HCT116 (cell line): ENCODE measurements around the gene TNNC1. TPM values are rescaled to one million over a fixed set of nuclear protein-coding genes. Genes with fewer than 3 reads are reported as not detected.

Experiments used
- ATAC-seq: fragments of 200-7000 bp; cut with Tn5 transposase; 2 replicates; pipeline ENCODE4 v1.9.1; 2020; ENCODE audit warnings: mild to moderate bottlenecking, moderate library complexity
- BruUV-seq: library from RNA; stranded (reverse); fragments of 400-500 nt; replicated peaks from 2 replicates; lab custom pipeline; 2021; lab: Mats Ljungman, UMichigan
- CTCF ChIA-PET: fragments of 300-600 bp; sonication (Branson Sonifier 250); formaldehyde crosslinking; loops from one replicate; lab custom pipeline; 2021; ENCODE audit warnings: antibody characterized with exemption; lab: Charles Lee
- POLR2A ChIA-PET: fragments of 300-600, 350-600 bp; sonication (Branson Sonifier 250); formaldehyde crosslinking; loops from one replicate; lab custom pipeline; 2021; ENCODE audit warnings: antibody characterized with exemption; lab: Charles Lee
- RAD21 ChIA-PET, 2 experiments: fragments of 300-600 bp; sonication (Branson Sonifier 250); formaldehyde crosslinking; loops; one replicate each; lab custom pipeline; 2023; ENCODE audit warnings: low total read pairs in 2 of 2; ENCODE audit not compliant: uncharacterized antibody in 2 of 2, unreplicated experiment in 2 of 2, low non-redundant PET in 1 of 2; lab: Charles Lee
- DNase-seq: peaks from one replicate; pipeline ENCODE4 v3.0.0-alpha.2; 2010; ENCODE audit warnings: low read depth, low spot score
- H2AFZ ChIP-seq: fragments of 200-600 bp; shearing (Covaris generic), sonication (generic); 2 replicates; pipeline ENCODE4 v1.6.1; 2017; ENCODE audit warnings: low read depth, mixed run types, mixed read lengths, antibody characterized with exemption, low read length; ENCODE audit not compliant: poor library complexity, severe bottlenecking
- H3K27ac ChIP-seq: 2 replicates; pipeline ENCODE4 v1.5.1; 2012; ENCODE audit warnings: low read depth, low read length
- H3K27me3 ChIP-seq: fragments of 200-600 bp; sonication (generic); 2 replicates; pipeline ENCODE4 v1.6.1; 2016; ENCODE audit warnings: mixed run types, low read length, mixed read lengths; ENCODE audit not compliant: insufficient read depth
- H3K36me3 ChIP-seq, 2 experiments: fragments of 200-500 bp in 1 of 2; fragments of 200-600 bp in 1 of 2; sonication (Bioruptor generic) in 1 of 2; sonication (generic) in 1 of 2; 2 replicates each; pipeline versions ENCODE4 v1.5.1 to v1.6.1; 2014 to 2016; ENCODE audit warnings: low read length in 2 of 2, inconsistent platforms in 1 of 2, mixed read lengths in 1 of 2, mixed run types in 1 of 2; ENCODE audit not compliant: insufficient read depth in 2 of 2, control insufficient read depth in 1 of 2
- H3K4me1 ChIP-seq, 2 experiments: fragments of 200-600 bp in 1 of 2; sonication (generic) in 1 of 2; 2 replicates each; pipeline versions ENCODE4 v1.5.1 to v1.6.1; 2012 to 2017; ENCODE audit warnings: low read length in 2 of 2, inconsistent platforms in 1 of 2, mild to moderate bottlenecking in 1 of 2, mixed read lengths in 1 of 2, mixed run types in 1 of 2, moderate library complexity in 1 of 2; ENCODE audit not compliant: insufficient read depth in 2 of 2, control insufficient read depth in 1 of 2
- H3K4me2 ChIP-seq: fragments of 200-600 bp; sonication (generic); 2 replicates; pipeline ENCODE4 v1.6.1; 2017; ENCODE audit warnings: mixed run types, low read length, mixed read lengths
- H3K4me3 ChIP-seq, 2 experiments: fragments of 200-600 bp in 1 of 2; sonication (generic) in 1 of 2; replicated peaks in 1 of 2; 2 replicates each; pipeline ENCODE4 v1.5.1; 2011 to 2016; ENCODE audit warnings: low read length in 2 of 2, control low read depth in 1 of 2, low read depth in 1 of 2, mild to moderate bottlenecking in 1 of 2, mixed read lengths in 1 of 2, mixed run types in 1 of 2
- H3K79me2 ChIP-seq: fragments of 200-600 bp; sonication (generic); 2 replicates; pipeline ENCODE4 v1.6.1; 2017; ENCODE audit warnings: mild to moderate bottlenecking, mixed run types, low read length, moderate library complexity, mixed read lengths; ENCODE audit not compliant: insufficient read depth
- H3K9ac ChIP-seq: fragments of 200-600 bp; sonication (generic); 2 replicates; pipeline ENCODE4 v1.6.1; 2016; ENCODE audit warnings: low read length, mixed read lengths
- H3K9me2 ChIP-seq: fragments of 200-600 bp; sonication (generic), shearing (Covaris generic); 2 replicates; pipeline ENCODE4 v1.6.1; 2017; ENCODE audit warnings: mixed run types, mild to moderate bottlenecking, moderate library complexity; ENCODE audit not compliant: insufficient read depth
- H3K9me3 ChIP-seq, 2 experiments: fragments of 200-500 bp in 1 of 2; fragments of 200-600 bp in 1 of 2; sonication (Bioruptor generic) in 1 of 2; sonication (generic) in 1 of 2; 2 replicates each; pipeline ENCODE4 v1.6.1; 2014 to 2017; ENCODE audit warnings: low read length in 2 of 2, mixed read lengths in 2 of 2, inconsistent platforms in 1 of 2, low read depth in 1 of 2, mild to moderate bottlenecking in 1 of 2, mixed run types in 1 of 2, moderate library complexity in 1 of 2; ENCODE audit not compliant: control insufficient read depth in 1 of 2, insufficient read depth in 1 of 2
- H4K20me1 ChIP-seq: fragments of 200-600 bp; sonication (generic), shearing (Covaris generic); 2 replicates; pipeline ENCODE4 v1.6.1; 2017; ENCODE audit warnings: mixed run types, mild to moderate bottlenecking, moderate library complexity; ENCODE audit not compliant: insufficient read depth
- CBX3 ChIP-seq: IDR thresholded peaks from 2 replicates; pipeline ENCODE4 v1.6.1; 2012; ENCODE audit warnings: low read depth
- CEBPB ChIP-seq: IDR thresholded peaks from 2 replicates; pipeline ENCODE4 v1.6.1; 2012; ENCODE audit warnings: low read depth
- EGR1 ChIP-seq: IDR thresholded peaks from 2 replicates; pipeline ENCODE4 v1.6.1; 2012; ENCODE audit warnings: low read depth
- ELF1 ChIP-seq: IDR thresholded peaks from 2 replicates; pipeline ENCODE4 v1.6.1; 2012; ENCODE audit warnings: low read depth, borderline replicate concordance
- EZH2 ChIP-seq: fragments of 200-600 bp; sonication (generic); IDR thresholded peaks from 2 replicates; pipeline ENCODE4 v1.6.1; 2017; ENCODE audit warnings: antibody characterized with exemption, mixed run types
- EZH2phosphoT487 ChIP-seq: fragments of 200-600 bp; IDR thresholded peaks from 2 replicates; pipeline ENCODE4 v1.6.1; 2018; ENCODE audit warnings: antibody characterized with exemption, borderline replicate concordance
- FOSL1 ChIP-seq: IDR thresholded peaks from 2 replicates; pipeline ENCODE4 v1.6.1; 2012; ENCODE audit warnings: low read depth
- POLR2A ChIP-seq: IDR thresholded peaks from 2 replicates; pipeline ENCODE4 v1.7.0; 2011; ENCODE audit warnings: borderline replicate concordance; ENCODE audit not compliant: insufficient read depth, insufficient read length; ENCODE audit errors: extremely low read depth
- POLR2AphosphoS5 ChIP-seq: IDR thresholded peaks from 2 replicates; pipeline ENCODE4 v1.6.1; 2011; ENCODE audit warnings: mild to moderate bottlenecking, low read depth, low read length, moderate library complexity
- RAD21 ChIP-seq: IDR thresholded peaks from 2 replicates; pipeline ENCODE4 v1.6.1; 2012; ENCODE audit warnings: low read depth, mild to moderate bottlenecking
- SP1 ChIP-seq: IDR thresholded peaks from 2 replicates; pipeline ENCODE4 v1.6.1; 2012; ENCODE audit warnings: low read depth
- SRF ChIP-seq: IDR thresholded peaks from 2 replicates; pipeline ENCODE4 v1.6.1; 2012; ENCODE audit warnings: low read depth
- TCF7L2 ChIP-seq: IDR thresholded peaks from 2 replicates; pipeline ENCODE4 v1.7.0; 2011; ENCODE audit warnings: borderline replicate concordance, inconsistent platforms; ENCODE audit not compliant: insufficient read depth, insufficient read length; ENCODE audit errors: extremely low read depth
- YY1 ChIP-seq: IDR thresholded peaks from 2 replicates; pipeline ENCODE4 v1.6.1; 2011; ENCODE audit warnings: low read length, low read depth, moderate library complexity, mild to moderate bottlenecking; ENCODE audit not compliant: insufficient replicate concordance; ENCODE audit errors: extremely low read depth
- intact Hi-C: fragments of 100-400 bp; cut with micrococcal nuclease; formaldehyde crosslinking; loops from 2 replicates; pipeline ENCODE4 v1.10.0; 2022
- total RNA-seq: library from RNA; stranded (reverse); gene quantifications from one replicate; pipeline ENCODE4 v1.2.1, GENCODE V29; 2021; ENCODE audit not compliant: unreplicated experiment
- TF ChIP-seq, protein P1 (sequence below), 3 experiments: fragments of 200-600 bp in 1 of 3; sonication (generic) in 1 of 3; IDR thresholded peaks in 2 of 3; conservative IDR thresholded peaks in 1 of 3; 2 replicates each; pipeline ENCODE4 v1.5.1; 2012 to 2017; ENCODE audit warnings: low read depth in 2 of 3, low read length in 2 of 3, antibody characterized with exemption in 1 of 3, borderline replicate concordance in 1 of 3, control low read depth in 1 of 3, mild to moderate bottlenecking in 1 of 3, mixed read lengths in 1 of 3, mixed run types in 1 of 3, moderate library complexity in 1 of 3; ENCODE audit not compliant: insufficient read depth in 1 of 3
- TF ChIP-seq, protein P2 (sequence below): IDR thresholded peaks from 2 replicates; pipeline ENCODE4 v1.6.1; 2012
- TF ChIP-seq, protein P3 (sequence below): IDR thresholded peaks from 2 replicates; pipeline ENCODE4 v1.6.1; 2011; ENCODE audit warnings: mild to moderate bottlenecking, low read length, moderate library complexity; ENCODE audit not compliant: insufficient replicate concordance; ENCODE audit errors: extremely low read depth

The TNNC1 gene
- total RNA-seq, 1 experiment from 2014 or later = 2.2 TPM

DNA sequence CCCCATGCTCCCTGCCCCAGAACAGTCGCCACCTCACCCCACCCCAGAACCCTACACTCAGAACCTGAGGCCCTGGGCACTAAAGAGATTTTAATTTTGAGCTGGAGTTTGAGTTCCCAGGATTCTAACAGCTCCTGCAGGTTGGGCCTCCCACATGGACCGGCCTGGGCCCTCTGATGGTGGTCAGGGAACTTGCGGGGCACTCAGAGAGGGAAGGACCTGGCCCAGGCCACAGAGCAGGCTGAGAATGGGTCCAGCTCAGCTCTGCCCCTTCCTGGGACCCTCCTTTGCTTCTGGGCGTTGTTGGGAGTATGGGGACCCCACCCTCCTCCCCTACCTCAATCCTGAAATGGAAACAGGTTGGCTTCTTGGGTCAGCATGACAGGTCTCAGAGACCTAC, 7.8 kb downstream of the TNNC1 start:
- no peak overlapping the region for H3K4me2 ChIP-seq
- ATAC-seq (no peak), DNase-seq (no peak)
- no peaks in the 10 kb centered on the region for H3K9me3 ChIP-seq
- H3K27ac ChIP-seq = no peak overlapping the region
- no TSS peak for BruUV-seq
- no peaks in the 10 kb centered on the region for H3K36me3 ChIP-seq
- ChIA-PET POLR2A (no interaction called here), RAD21 (interaction anchor here in 1 of 2 experiments (1.0 kb wide), 1 partner anchor 220 kb away, joined by 3 read pairs; the partner anchor contains the start of gene TLR9), CTCF (interaction anchor here (0.7 to 2.0 kb wide), 7 partner anchors 14 to 208 kb away, joined by 3 to 13 read pairs (median 3); partner anchors contain the start of gene TWF2)
- no peak overlapping the region for H3K9ac ChIP-seq
- no peaks in the 10 kb centered on the region for H3K9me2 ChIP-seq
- H4K20me1 ChIP-seq = no peaks in the 10 kb centered on the region
- TF ChIP-seq SP1 (no peak), EZH2phosphoT487 (no peak), CBX3 (no peak), EZH2 (no peak), TCF7L2 (no peak), POLR2AphosphoS5 (no peak), YY1 (no peak), FOSL1 (no peak), POLR2A (no peak), SRF (no peak), ELF1 (no peak), EGR1 (no peak), RAD21 (no peak), CEBPB (no peak)
- TF ChIP-seq, protein P1, sequence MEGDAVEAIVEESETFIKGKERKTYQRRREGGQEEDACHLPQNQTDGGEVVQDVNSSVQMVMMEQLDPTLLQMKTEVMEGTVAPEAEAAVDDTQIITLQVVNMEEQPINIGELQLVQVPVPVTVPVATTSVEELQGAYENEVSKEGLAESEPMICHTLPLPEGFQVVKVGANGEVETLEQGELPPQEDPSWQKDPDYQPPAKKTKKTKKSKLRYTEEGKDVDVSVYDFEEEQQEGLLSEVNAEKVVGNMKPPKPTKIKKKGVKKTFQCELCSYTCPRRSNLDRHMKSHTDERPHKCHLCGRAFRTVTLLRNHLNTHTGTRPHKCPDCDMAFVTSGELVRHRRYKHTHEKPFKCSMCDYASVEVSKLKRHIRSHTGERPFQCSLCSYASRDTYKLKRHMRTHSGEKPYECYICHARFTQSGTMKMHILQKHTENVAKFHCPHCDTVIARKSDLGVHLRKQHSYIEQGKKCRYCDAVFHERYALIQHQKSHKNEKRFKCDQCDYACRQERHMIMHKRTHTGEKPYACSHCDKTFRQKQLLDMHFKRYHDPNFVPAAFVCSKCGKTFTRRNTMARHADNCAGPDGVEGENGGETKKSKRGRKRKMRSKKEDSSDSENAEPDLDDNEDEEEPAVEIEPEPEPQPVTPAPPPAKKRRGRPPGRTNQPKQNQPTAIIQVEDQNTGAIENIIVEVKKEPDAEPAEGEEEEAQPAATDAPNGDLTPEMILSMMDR (IDR thresholded peaks at IDR 0.05 in 2 of 3, conservative IDR thresholded peaks at IDR 0.05 in 1 of 3; ENCODE audit: borderline replicate concordance in 1 of 3, insufficient read depth in 1 of 3, low read depth in 2 of 3, low read length in 2 of 3) = no peak
- TF ChIP-seq, protein P2, sequence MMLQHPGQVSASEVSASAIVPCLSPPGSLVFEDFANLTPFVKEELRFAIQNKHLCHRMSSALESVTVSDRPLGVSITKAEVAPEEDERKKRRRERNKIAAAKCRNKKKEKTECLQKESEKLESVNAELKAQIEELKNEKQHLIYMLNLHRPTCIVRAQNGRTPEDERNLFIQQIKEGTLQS = no peak
- TF ChIP-seq, protein P3, sequence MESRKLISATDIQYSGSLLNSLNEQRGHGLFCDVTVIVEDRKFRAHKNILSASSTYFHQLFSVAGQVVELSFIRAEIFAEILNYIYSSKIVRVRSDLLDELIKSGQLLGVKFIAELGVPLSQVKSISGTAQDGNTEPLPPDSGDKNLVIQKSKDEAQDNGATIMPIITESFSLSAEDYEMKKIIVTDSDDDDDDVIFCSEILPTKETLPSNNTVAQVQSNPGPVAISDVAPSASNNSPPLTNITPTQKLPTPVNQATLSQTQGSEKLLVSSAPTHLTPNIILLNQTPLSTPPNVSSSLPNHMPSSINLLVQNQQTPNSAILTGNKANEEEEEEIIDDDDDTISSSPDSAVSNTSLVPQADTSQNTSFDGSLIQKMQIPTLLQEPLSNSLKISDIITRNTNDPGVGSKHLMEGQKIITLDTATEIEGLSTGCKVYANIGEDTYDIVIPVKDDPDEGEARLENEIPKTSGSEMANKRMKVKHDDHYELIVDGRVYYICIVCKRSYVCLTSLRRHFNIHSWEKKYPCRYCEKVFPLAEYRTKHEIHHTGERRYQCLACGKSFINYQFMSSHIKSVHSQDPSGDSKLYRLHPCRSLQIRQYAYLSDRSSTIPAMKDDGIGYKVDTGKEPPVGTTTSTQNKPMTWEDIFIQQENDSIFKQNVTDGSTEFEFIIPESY = no peak
- intact Hi-C loops = loop anchor here (5.0 kb wide), 1 partner anchor 154 kb away; no protein-coding TSS in a partner anchor
- no peaks in the 10 kb centered on the region for H3K79me2 ChIP-seq
- peaks cover 16 to 32% of the 10 kb centered on the region in 2 experiments for H3K4me1 ChIP-seq
- no peak overlapping the region for H3K4me3 ChIP-seq
- no peak overlapping the region for H2AFZ ChIP-seq
- no peaks in the 10 kb centered on the region for H3K27me3 ChIP-seq
